ENCODE measurements around the gene GGTA1.
A peak's percentile ranks its signal among the peaks of the same experiment; 100 is the strongest.
"Not testable (repeated sequence)": the region's sequence is repeated elsewhere in the genome, so short reads cannot be mapped to it uniquely, and the experiment has no call there.

GGTA1 gene

GRCh38 chr9:121518634-121519033 is 19.0 kb upstream of the GGTA1 start:
- Histone ChIP-seq H3K36me3 (replicated peaks) (no peaks in the 10 kb centered on the region), H3K27me3 (ENCODE audit: low read depth) (peaks cover 17% of the 10 kb centered on the region; the same call in 1 of the 2 replicates), H3K9me3 (peaks cover 2% of the 10 kb centered on the region; the same call in 1 of the 2 replicates), H3K4me3 (no peak overlapping the region), H3K4me1 (no peaks in the 10 kb centered on the region)
- in situ Hi-C loops (cut with MboI; ENCODE audit: low sequenced_read_pairs) = no loop called here
- no peak for DNase-seq (ENCODE audit: low spot score in 2 of 2)

- H3K4me1 ChIP-seq; H3K9me3 ChIP-seq; DNase-seq (ENCODE audit: low spot score in 2 of 2); H3K36me3 ChIP-seq (replicated peaks); in situ Hi-C loops (cut with MboI; ENCODE audit: low sequenced_read_pairs); H3K27me3 ChIP-seq (ENCODE audit: low read depth); H3K4me3 ChIP-seq: not testable (repeated sequence)
Measured at GRCh38 chr9:121513166-121513565, 13.5 kb upstream of the GGTA1 start.

DNA sequence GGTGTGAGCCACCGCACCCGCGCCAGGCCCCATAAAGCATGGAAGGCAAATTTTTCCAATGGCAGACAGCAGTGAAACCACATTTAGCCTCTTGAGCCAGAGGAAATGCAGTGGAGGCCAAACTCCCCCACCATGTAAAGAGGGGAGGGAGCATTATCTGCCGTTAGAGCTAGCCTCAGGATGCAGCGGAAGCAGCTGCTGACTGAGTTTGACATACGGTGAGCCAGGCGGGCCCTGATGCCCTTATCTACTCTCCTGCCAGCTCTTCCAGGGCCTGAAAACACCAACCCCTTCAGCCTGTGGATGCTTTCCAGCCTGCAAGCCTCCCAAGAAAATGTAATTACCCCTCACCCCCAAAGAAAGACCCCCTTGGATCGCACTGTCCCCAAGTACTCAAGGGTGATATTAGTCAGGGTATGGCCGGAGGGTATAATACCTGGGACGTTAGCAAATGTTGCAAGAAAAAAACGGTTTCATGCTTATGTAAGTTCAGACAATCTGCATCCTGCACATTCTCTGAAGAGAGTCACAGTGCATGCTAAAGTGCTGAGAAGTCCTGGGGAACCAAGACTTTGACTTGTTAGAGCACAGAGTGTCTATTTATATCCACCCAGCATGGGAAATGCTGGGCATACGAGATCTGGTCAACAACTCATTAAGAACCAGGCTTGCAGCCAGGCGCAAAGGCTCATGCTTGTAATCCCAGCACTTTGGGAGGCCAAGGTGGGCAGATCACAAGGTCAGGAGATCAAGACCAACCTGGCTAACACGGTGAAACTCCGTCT is 11.3 kb upstream of the GGTA1 start:
- in situ Hi-C loops (cut with MboI; ENCODE audit: low sequenced_read_pairs) = no loop called here
- Histone ChIP-seq H3K4me1 (no peaks in the 10 kb centered on the region), H3K27me3 (ENCODE audit: low read depth) (peaks cover 3% of the 10 kb centered on the region; the same call in 1 of the 2 replicates), H3K9me3 (no peaks in the 10 kb centered on the region), H3K36me3 (replicated peaks) (no peaks in the 10 kb centered on the region), H3K4me3 (no peak overlapping the region)
- DNase-seq (ENCODE audit: low spot score in 2 of 2) = no peak

DNA sequence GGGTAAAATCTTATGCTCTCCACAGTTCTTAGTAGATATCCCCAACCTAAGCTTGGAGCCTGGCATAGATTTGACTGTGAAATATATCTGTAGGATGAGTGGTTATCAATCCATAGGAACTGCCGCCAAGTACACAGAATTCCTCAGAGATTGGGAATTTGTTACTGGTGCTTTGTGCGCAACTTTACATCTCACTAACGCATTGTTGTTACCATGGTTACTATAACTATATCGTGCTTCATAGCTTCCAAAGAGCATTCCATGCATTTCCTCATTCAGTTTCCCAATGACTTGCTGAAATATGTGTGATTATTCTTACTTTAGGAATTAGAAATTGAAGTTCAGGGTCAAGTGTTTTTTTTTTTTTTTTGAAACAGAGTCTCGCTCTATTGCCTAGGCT is 9.5 kb upstream of the GGTA1 start:
- in situ Hi-C loops (cut with MboI; ENCODE audit: low sequenced_read_pairs) = no loop called here
- Histone ChIP-seq H3K27me3 (ENCODE audit: low read depth) (peaks cover 6% of the 10 kb centered on the region; the same call in 1 of the 2 replicates), H3K4me3 (no peak overlapping the region), H3K9me3 (no peaks in the 10 kb centered on the region), H3K36me3 (replicated peaks) (no peaks in the 10 kb centered on the region), H3K4me1 (no peaks in the 10 kb centered on the region)
- no peak for DNase-seq (ENCODE audit: low spot score in 2 of 2)

DNA sequence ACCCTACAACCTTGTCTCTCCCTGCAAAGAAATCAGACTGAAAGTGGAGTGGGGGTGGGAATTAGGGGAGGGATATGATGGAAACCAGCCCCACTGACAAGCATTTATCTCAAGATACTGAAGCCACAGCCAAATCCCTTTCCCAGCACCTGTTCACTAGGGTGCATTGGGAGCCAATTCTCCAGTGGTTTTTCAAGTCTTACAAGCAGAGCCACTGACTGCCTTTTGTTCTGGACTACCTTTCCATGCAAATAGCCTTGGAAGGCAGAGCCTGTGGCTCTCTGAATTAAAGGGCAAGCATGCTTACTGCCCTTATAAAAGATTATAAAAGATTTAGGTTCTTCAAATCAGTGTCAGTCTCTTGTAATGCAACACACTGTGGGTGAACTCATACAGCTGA is 8.8 kb upstream of the GGTA1 start:
- Histone ChIP-seq H3K9me3 (no peaks in the 10 kb centered on the region), H3K4me1 (no peaks in the 10 kb centered on the region), H3K36me3 (replicated peaks) (no peaks in the 10 kb centered on the region), H3K4me3 (no peak overlapping the region), H3K27me3 (ENCODE audit: low read depth) (peaks cover 6% of the 10 kb centered on the region; the same call in 1 of the 2 replicates)
- in situ Hi-C loops (cut with MboI; ENCODE audit: low sequenced_read_pairs) = no loop called here
- no peak for DNase-seq (ENCODE audit: low spot score in 2 of 2)

DNA sequence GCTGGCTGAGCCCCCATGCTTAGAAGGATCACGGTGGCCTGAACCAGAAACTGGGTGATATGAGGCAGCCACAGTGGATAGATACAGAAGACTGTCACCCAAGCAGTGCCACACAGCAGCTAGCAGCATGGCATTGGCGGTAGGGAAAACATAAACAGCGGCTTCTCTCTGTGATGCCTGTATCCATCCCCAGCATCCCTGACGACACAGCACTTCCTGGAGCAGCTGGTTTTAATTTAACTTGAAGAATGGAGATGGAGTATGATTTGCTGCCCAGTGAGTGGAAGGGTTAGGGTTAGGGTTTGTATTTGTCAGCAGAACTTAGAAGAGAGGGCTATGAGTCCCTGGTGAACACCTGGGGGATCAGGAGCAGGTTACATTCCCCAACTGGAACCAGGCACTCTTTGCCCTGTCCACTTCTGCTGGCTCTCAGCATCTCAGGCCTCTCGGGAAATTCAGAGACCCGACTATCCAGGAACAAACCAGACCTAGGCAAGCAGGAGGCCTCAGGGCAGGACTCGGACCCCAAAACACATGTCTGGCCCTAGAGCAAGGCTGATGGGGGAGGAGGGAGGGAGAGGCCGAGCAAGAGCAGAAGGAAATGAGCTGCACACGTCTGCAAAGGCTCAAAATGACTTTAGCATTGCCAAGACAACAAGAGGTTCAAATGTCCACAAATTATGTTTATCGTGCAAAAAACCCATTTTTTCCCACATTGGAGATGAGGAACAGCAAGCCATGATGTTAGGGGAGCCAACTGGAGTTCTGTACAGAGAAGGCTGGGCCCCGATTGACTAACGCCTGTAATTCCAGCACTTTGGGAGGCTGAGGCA is 6.5 kb upstream of the GGTA1 start:
- Histone ChIP-seq H3K9me3 (no peaks in the 10 kb centered on the region), H3K4me3 (no peak overlapping the region), H3K36me3 (replicated peaks) (no peaks in the 10 kb centered on the region), H3K4me1 (no peaks in the 10 kb centered on the region), H3K27me3 (ENCODE audit: low read depth) (peaks cover 6% of the 10 kb centered on the region; the same call in 1 of the 2 replicates)
- no peak for DNase-seq (ENCODE audit: low spot score in 2 of 2)
- in situ Hi-C loops (cut with MboI; ENCODE audit: low sequenced_read_pairs) = no loop called here

DNA sequence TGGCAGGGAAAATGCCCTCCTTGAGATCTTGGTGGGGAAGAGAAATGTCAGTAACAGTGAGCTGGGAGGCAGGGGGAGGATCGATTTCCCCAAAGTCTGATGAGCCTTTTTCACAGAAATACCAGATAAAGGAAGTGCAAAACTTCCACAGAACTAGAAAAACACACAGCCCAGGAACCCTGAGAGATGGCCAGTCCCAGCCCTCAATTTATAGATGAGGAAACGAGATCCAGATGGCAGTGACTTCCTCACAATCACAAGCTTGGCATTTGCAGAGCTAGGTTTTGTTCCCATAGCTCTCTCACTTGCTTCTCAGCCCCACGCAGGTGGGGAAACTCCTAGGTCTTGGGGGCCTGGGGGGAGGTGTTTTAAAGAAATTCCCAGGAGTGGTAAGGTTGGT is 3.8 kb upstream of the GGTA1 start:
- in situ Hi-C loops (cut with MboI; ENCODE audit: low sequenced_read_pairs) = no loop called here
- peaks cover 11% of the 10 kb centered on the region for H3K4me1 ChIP-seq
- DNase-seq (ENCODE audit: low spot score in 2 of 2) = no peak
- no peaks in the 10 kb centered on the region for H3K9me3 ChIP-seq
- H3K27me3 ChIP-seq (ENCODE audit: low read depth) = peaks cover 22% of the 10 kb centered on the region
- no peak overlapping the region for H3K4me3 ChIP-seq
- no peaks in the 10 kb centered on the region for H3K36me3 ChIP-seq (replicated peaks)

GRCh38 chr9:121500165-121500478 is 478 bp upstream of the GGTA1 start:
- Histone ChIP-seq H3K27me3 (ENCODE audit: low read depth) (peaks cover 22% of the 10 kb centered on the region), H3K9me3 (peaks cover 7% of the 10 kb centered on the region), H3K36me3 (replicated peaks) (no peaks in the 10 kb centered on the region), H3K4me1 (peaks cover 16% of the 10 kb centered on the region), H3K4me3 (peak overlapping the region; percentile 29)
- DNase-seq (ENCODE audit: low spot score in 2 of 2) = no peak
- in situ Hi-C loops (cut with MboI; ENCODE audit: low sequenced_read_pairs) = no loop called here

- DNase-seq (ENCODE audit: low spot score in 2 of 2) = no peak
- peak overlapping the region; percentile 29 for H3K4me3 ChIP-seq
- in situ Hi-C loops (cut with MboI; ENCODE audit: low sequenced_read_pairs) = no loop called here
Measured at GRCh38 chr9:121499177-121499426, 542 bp downstream of the GGTA1 start.

DNA sequence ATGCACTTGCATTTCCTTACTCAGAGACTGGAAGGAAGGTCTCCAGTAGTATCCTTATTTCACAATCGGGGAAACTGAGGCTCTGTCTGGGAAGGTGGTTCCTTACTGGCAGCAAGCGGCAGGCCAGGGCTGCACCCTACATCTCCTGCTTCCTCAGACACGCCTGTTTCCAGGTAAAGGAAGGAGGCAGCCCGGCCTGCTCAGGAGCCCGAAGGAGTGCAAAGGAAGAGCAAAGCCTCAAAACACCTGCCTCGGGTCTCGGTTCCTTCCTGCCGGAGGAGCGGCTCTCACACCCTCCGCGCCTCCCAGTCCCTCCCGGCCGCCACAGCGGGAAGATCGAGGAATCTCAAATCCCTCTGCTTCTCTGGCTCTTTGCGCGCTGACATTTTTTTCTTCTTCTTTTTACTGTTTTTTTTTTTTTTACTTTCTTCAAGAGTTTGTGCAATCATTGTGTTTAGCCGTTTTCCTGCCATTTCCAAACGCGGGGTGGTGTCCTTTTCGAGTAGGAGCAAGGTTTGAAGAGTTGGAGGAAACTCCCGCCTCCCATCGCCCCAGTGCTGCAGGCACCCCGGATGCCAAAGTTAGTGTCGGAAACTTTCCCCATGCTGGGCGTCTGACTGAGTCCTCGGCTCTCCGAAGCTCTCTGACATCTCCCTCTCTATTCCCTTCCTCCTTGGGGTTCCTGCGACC is 1.0 kb downstream of the GGTA1 start:
- DNase-seq (ENCODE audit: low spot score in 2 of 2) = peak; percentile 16 to 46

More at GRCh38 chr9:121499177-121499426, 542 bp downstream of the GGTA1 start:
- Histone ChIP-seq H3K36me3 (replicated peaks) (no peaks in the 10 kb centered on the region), H3K4me1 (peaks cover 16% of the 10 kb centered on the region), H3K27me3 (ENCODE audit: low read depth) (peaks cover 22% of the 10 kb centered on the region), H3K9me3 (peaks cover 7% of the 10 kb centered on the region)

DNA sequence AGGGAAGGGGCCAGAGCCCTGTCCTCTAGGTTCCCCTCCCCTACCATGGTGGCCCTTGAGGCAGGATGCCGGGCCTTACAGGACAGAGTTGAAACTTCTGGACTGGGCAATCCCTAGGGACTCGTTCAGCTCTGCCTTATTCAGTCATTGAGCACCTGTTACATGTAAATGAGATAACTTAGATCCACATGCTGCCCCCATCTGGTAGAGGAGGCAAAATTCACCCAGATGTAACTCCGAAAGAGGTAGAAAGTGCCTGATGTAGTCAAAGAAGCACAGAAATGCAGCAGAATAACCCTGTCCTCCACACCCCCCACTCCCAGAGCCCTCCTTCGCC is 1.5 kb downstream of the GGTA1 start:
- H3K36me3 ChIP-seq (replicated peaks) = no peaks in the 10 kb centered on the region
- peak; percentile 85 to 89 for DNase-seq (ENCODE audit: low spot score in 2 of 2)
- H3K27me3 ChIP-seq (ENCODE audit: low read depth) = peaks cover 22% of the 10 kb centered on the region
- peaks cover 7% of the 10 kb centered on the region for H3K9me3 ChIP-seq
- in situ Hi-C loops (cut with MboI; ENCODE audit: low sequenced_read_pairs) = no loop called here
- H3K4me3 ChIP-seq = no peak overlapping the region
- peaks cover 16% of the 10 kb centered on the region for H3K4me1 ChIP-seq

More for the DNA sequence above, 1.0 kb downstream of the GGTA1 start:
- no peaks in the 10 kb centered on the region for H3K36me3 ChIP-seq (replicated peaks)
- peaks cover 7% of the 10 kb centered on the region for H3K9me3 ChIP-seq
- peaks cover 22% of the 10 kb centered on the region for H3K27me3 ChIP-seq (ENCODE audit: low read depth)
- in situ Hi-C loops (cut with MboI; ENCODE audit: low sequenced_read_pairs) = no loop called here
- H3K4me1 ChIP-seq = peaks cover 16% of the 10 kb centered on the region
- H3K4me3 ChIP-seq = peak overlapping the region; percentile 29

- H3K9me3 ChIP-seq = peaks cover 7% of the 10 kb centered on the region
- no peak for DNase-seq (ENCODE audit: low spot score in 2 of 2)
- peaks cover 22% of the 10 kb centered on the region for H3K27me3 ChIP-seq (ENCODE audit: low read depth)
- peaks cover 16% of the 10 kb centered on the region for H3K4me1 ChIP-seq
- H3K4me3 ChIP-seq = no peak overlapping the region
- H3K36me3 ChIP-seq (replicated peaks) = no peaks in the 10 kb centered on the region
- in situ Hi-C loops (cut with MboI; ENCODE audit: low sequenced_read_pairs) = no loop called here
Measured at GRCh38 chr9:121495976-121496375, 3.7 kb downstream of the GGTA1 start.

GRCh38 chr9:121494192-121494591 is 5.5 kb downstream of the GGTA1 start:
- no peak for DNase-seq (ENCODE audit: low spot score in 2 of 2)
- peaks cover 10% of the 10 kb centered on the region for H3K4me1 ChIP-seq
- in situ Hi-C loops (cut with MboI; ENCODE audit: low sequenced_read_pairs) = no loop called here

GRCh38 chr9:121491111-121491510 is 8.5 kb downstream of the GGTA1 start:
- no peaks in the 10 kb centered on the region for H3K36me3 ChIP-seq (replicated peaks)
- no peaks in the 10 kb centered on the region; the same call in 1 of the 2 replicates for H3K27me3 ChIP-seq (ENCODE audit: low read depth)
- H3K9me3 ChIP-seq = peaks cover 5% of the 10 kb centered on the region
- no peaks in the 10 kb centered on the region for H3K4me1 ChIP-seq
- no peak overlapping the region for H3K4me3 ChIP-seq
- DNase-seq (ENCODE audit: low spot score in 2 of 2) = no peak
- in situ Hi-C loops (cut with MboI; ENCODE audit: low sequenced_read_pairs) = no loop called here

More at GRCh38 chr9:121494192-121494591, 5.5 kb downstream of the GGTA1 start:
- no peak overlapping the region for H3K4me3 ChIP-seq
- H3K36me3 ChIP-seq (replicated peaks) = no peaks in the 10 kb centered on the region
- H3K27me3 ChIP-seq (ENCODE audit: low read depth) = peaks cover 13% of the 10 kb centered on the region
- H3K9me3 ChIP-seq = peaks cover 7% of the 10 kb centered on the region
